ENCODE data around the gene SLC13A2.

DNA sequence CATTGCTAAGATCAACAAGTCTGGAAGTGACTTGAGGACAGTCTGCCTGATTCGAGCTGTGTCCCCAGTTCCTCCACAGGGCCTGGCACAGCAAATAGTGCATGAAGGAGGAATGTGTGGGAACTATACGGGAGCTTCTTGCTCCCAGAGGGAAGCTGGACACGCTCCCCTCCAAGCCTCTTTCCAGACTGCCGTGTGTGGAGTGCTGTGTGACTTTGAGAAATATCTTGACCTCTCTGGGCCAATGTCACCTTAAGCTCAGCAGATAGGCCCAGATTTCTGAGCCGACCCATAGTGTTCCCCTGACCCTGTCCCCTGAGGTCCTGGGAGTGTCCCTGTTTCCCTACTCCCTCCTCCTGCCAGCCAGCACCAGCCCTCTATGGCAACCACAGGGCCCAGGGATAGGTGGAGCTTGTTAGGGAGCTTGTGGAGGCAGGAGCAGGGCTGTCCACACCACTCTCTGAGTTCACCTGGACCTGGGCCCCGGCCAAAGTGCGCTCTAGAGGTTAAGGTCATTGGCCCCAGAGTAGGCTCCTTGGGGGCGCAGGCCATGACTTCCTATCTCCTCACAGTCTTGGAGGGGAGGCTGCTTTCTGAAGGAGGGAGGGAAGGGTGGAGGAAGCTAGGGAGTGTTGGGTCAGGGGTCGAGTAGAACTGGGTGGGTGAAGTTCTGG is 26.4 kb downstream of the SLC13A2 start:
- TF ChIP-seq, protein P1, sequence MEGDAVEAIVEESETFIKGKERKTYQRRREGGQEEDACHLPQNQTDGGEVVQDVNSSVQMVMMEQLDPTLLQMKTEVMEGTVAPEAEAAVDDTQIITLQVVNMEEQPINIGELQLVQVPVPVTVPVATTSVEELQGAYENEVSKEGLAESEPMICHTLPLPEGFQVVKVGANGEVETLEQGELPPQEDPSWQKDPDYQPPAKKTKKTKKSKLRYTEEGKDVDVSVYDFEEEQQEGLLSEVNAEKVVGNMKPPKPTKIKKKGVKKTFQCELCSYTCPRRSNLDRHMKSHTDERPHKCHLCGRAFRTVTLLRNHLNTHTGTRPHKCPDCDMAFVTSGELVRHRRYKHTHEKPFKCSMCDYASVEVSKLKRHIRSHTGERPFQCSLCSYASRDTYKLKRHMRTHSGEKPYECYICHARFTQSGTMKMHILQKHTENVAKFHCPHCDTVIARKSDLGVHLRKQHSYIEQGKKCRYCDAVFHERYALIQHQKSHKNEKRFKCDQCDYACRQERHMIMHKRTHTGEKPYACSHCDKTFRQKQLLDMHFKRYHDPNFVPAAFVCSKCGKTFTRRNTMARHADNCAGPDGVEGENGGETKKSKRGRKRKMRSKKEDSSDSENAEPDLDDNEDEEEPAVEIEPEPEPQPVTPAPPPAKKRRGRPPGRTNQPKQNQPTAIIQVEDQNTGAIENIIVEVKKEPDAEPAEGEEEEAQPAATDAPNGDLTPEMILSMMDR (conservative IDR thresholded peaks at IDR 0.05; ENCODE audit: low read depth, low read length), result no peak
- TF ChIP-seq EZH2 (IDR thresholded peaks at IDR 0.05; ENCODE audit: borderline replicate concordance, low read depth, low read length, poor library complexity, severe bottlenecking), result no peak

All from A673 (cell line).